BJ (cell line): ENCODE results near the gene TMEM52. TPM values are rescaled to one million over a fixed set of nuclear protein-coding genes. Genes with fewer than 3 reads are reported as not detected.

Experiments
- CTCF ChIA-PET: fragments of 350-600 bp; formaldehyde crosslinking; extraction: SDS; loops from one replicate; lab custom pipeline; 2021; ENCODE audit warnings: antibody characterized with exemption, inconsistent platforms; lab: Yijun Ruan, JAX
- POLR2A ChIA-PET: fragments of 300-600 bp; sonication (Branson Sonifier 250); formaldehyde crosslinking; extraction: SDS; loops from one replicate; lab custom pipeline; 2021; ENCODE audit warnings: antibody characterized with exemption; lab: Charles Lee
- DNase-seq: peaks from one replicate; pipeline ENCODE4 v3.0.0-alpha.2; 2011; ENCODE audit warnings: low read depth
- H3K27me3 ChIP-seq: 2 replicates; pipeline ENCODE4 v1.6.0; 2011; ENCODE audit warnings: low read length; ENCODE audit not compliant: control insufficient read depth, insufficient read depth
- H3K36me3 ChIP-seq: 2 replicates; pipeline ENCODE4 v1.5.1; 2011; ENCODE audit warnings: low read length; ENCODE audit not compliant: control insufficient read depth, insufficient read depth
- H3K4me3 ChIP-seq: 2 replicates; pipeline ENCODE4 v1.5.1; 2011; ENCODE audit warnings: low read depth, mild to moderate bottlenecking, control low read depth, low read length
- CTCF ChIP-seq: IDR thresholded peaks from 2 replicates; pipeline ENCODE4 v1.5.1; 2011; ENCODE audit warnings: low read depth, mild to moderate bottlenecking, control low read depth, inconsistent platforms, low read length, moderate library complexity; ENCODE audit not compliant: insufficient read depth
- polyA plus RNA-seq: library from polyadenylated mRNA; depleted of rRNA; stranded (reverse); fragments of >200 nt; gene quantifications from 2 replicates; pipeline ENCODE4 v1.2.3, GENCODE V29; 2011

Gene TMEM52
- polyA plus RNA-seq, 1 experiment = 1.0 TPM

DNA sequence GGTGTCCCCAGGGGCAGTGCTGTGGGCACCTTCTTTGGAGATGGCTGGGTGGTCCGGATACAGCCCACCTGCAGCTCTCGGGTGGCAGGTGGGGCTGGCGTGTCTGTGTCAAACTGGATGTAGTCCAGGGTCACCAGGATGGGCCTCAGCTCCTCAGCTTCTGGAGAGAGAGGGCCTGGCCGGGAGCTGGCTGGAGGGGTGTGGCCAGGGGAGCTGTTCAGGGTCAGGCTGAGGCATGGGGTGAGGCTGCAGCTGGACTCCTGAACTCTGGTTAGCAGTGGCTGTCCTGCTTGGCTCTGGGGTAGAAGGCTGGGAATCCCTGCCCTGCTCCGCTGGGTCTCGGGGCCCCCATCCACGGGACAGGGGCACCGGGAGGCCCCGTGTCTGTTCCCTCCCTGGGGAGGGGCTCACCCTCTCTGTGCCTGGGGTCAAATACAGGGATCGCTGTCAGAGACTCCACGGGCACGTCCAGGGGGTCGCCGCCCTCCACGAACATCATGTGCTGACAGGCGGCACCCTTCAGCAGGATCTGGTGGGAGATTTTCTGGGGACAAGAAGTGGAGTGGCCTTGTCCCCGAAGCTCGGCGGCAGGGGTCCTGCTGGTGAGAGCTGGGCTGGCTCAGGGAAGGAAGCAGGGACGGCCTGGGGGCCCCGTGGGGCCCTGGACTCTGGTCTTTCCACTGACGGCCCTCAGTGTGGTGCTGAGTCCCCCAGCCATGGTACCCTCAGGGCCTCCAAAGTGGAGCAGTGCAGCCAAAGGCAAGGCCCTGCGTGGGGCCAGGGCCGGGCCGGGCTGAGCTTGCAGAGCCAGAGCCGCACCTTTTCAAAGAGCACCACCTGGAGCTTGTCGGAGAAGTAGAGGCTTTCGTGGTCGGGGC, 4.1 kb upstream of the TMEM52 start:
- no peak for DNase-seq
- TF ChIP-seq CTCF = no peak
- POLR2A ChIA-PET = no interaction called here
- Histone ChIP-seq H3K27me3 (no peaks in the 10 kb centered on the region), H3K36me3 (no peaks in the 10 kb centered on the region), H3K4me3 (no peak overlapping the region)
- CTCF ChIA-PET = interaction anchor here (0.9 to 1.2 kb wide), 2 partner anchors 21 to 37 kb away, joined by 3 read pairs; no protein-coding TSS in a partner anchor

- ChIA-PET CTCF (interaction anchor here (0.9 kb wide), 1 partner anchor 38 kb away, joined by 3 read pairs; no protein-coding TSS in a partner anchor), POLR2A (no interaction called here)
- Histone ChIP-seq H3K4me3 (no peak overlapping the region), H3K27me3 (no peaks in the 10 kb centered on the region), H3K36me3 (no peaks in the 10 kb centered on the region)
- TF ChIP-seq CTCF = no peak
- DNase-seq = no peak
Observed at GRCh38 chr1:1922702-1922955, 3.5 kb upstream of the TMEM52 start.

- no peak for TF ChIP-seq CTCF
- CTCF ChIA-PET = interaction anchor here (1.5 to 1.8 kb wide), 2 partner anchors 13 to 22 kb away, joined by 4 to 5 read pairs; no protein-coding TSS in a partner anchor
- Histone ChIP-seq H3K36me3 (no peaks in the 10 kb centered on the region), H3K4me3 (no peak overlapping the region), H3K27me3 (no peaks in the 10 kb centered on the region)
- no peak for DNase-seq
- POLR2A ChIA-PET = no interaction called here
Observed at GRCh38 chr1:1921901-1922701, 3.0 kb upstream of the TMEM52 start.

GRCh38 chr1:1921459-1921862, 2.4 kb upstream of the TMEM52 start:
- ChIA-PET POLR2A (no interaction called here), CTCF (interaction anchor here (1.5 to 1.8 kb wide), 2 partner anchors 12 to 23 kb away, joined by 4 to 5 read pairs; no protein-coding TSS in a partner anchor)
- no peak for TF ChIP-seq CTCF
- Histone ChIP-seq H3K36me3 (no peaks in the 10 kb centered on the region), H3K27me3 (no peaks in the 10 kb centered on the region), H3K4me3 (no peak overlapping the region)
- no peak for DNase-seq
